HepG2 (cell line): ENCODE data around the gene MAP3K9. TPM values are rescaled to one million over a fixed set of nuclear protein-coding genes. Genes with fewer than 3 reads are reported as not detected.

Experiments
- DNMT1 ChIP-seq: sonication (generic); formaldehyde crosslinking; IDR thresholded peaks from 2 replicates; pipeline ENCODE4 v1.5.1; 2020; ENCODE audit warnings: mild to moderate bottlenecking, missing genetic modification reagents
- FOXP1 ChIP-seq, 2 experiments: fragments of 450-650 bp in 1 of 2; IDR thresholded peaks; 2 replicates each; pipeline ENCODE4 v1.6.1; 2017 to 2018; ENCODE audit warnings: antibody characterized with exemption in 1 of 2
- PAWR ChIP-seq: sonication (generic); formaldehyde crosslinking; IDR thresholded peaks from 2 replicates; pipeline ENCODE4 v1.4.0; 2020; ENCODE audit warnings: missing genetic modification reagents, mild to moderate bottlenecking, borderline replicate concordance
- RFXANK ChIP-seq: IDR thresholded peaks from 2 replicates; pipeline ENCODE4 v1.6.1; 2016
- SSRP1 ChIP-seq: IDR thresholded peaks from 2 replicates; pipeline ENCODE4 v1.6.1; 2016; ENCODE audit warnings: control low read depth
- ZBTB7A ChIP-seq: sonication (generic); formaldehyde crosslinking; IDR thresholded peaks from 2 replicates; pipeline ENCODE4 v1.8.0; 2022; ENCODE audit warnings: mild to moderate bottlenecking, missing genetic modification reagents
- ZNF282 ChIP-seq: fragments of 450-650 bp; IDR thresholded peaks from 2 replicates; pipeline ENCODE4 v1.6.1; 2018; ENCODE audit not compliant: partially characterized antibody
- ZNF317 ChIP-seq: sonication (generic); formaldehyde crosslinking; IDR thresholded peaks from 2 replicates; pipeline ENCODE4 v1.5.0; 2020; ENCODE audit warnings: mild to moderate bottlenecking, missing genetic modification reagents
- ZNF335 ChIP-seq: sonication (generic); formaldehyde crosslinking; IDR thresholded peaks from 2 replicates; pipeline ENCODE4 v1.4.0; 2020; ENCODE audit warnings: missing genetic modification reagents
- ZNF768 ChIP-seq: sonication (generic); formaldehyde crosslinking; IDR thresholded peaks from 2 replicates; pipeline ENCODE4 v1.4.0; 2020; ENCODE audit warnings: missing genetic modification reagents
- polyA plus RNA-seq, 8 experiments: library from polyadenylated mRNA; depleted of rRNA in 3 of 8; stranded (reverse) in 7 of 8; unstranded in 1 of 8; fragments of >200 nt; fragmentation: Illumina TruSeq in 4 of 8; extraction: Trizol in 4 of 8; gene quantifications; 2 replicates each; pipeline versions ENCODE4 v1.2.1 to v1.2.3, GENCODE V29; 2011 to 2016; ENCODE audit warnings: low read depth in 4 of 8, missing spikeins in 1 of 8, mixed read lengths in 1 of 8; ENCODE audit not compliant: insufficient read depth in 1 of 8
- total RNA-seq, 5 experiments: library from RNA; depleted of rRNA; stranded (reverse); fragments of >200 nt; fragmentation: Illumina TruSeq; extraction: Trizol; gene quantifications; 2 replicates each; pipeline ENCODE4 v1.2.3, GENCODE V29; 2016; ENCODE audit warnings: low read depth in 1 of 5
- TF ChIP-seq, protein P1 (sequence below), 2 experiments: sonication (generic) in 1 of 2; formaldehyde crosslinking in 1 of 2; IDR thresholded peaks; 2 replicates each; pipeline versions ENCODE4 v1.5.1 to v1.6.1; 2011 to 2020; ENCODE audit warnings: borderline replicate concordance in 1 of 2, low read depth in 1 of 2, low read length in 1 of 2, mild to moderate bottlenecking in 1 of 2, missing genetic modification reagents in 1 of 2, moderate library complexity in 1 of 2
- TF ChIP-seq, protein P2 (sequence below): sonication (generic); formaldehyde crosslinking; IDR thresholded peaks from 2 replicates; pipeline ENCODE4 v1.5.1; 2020; ENCODE audit warnings: missing genetic modification reagents, mild to moderate bottlenecking, borderline replicate concordance
- TF ChIP-seq, protein P3 (sequence below): sonication (generic); formaldehyde crosslinking; IDR thresholded peaks from 2 replicates; pipeline ENCODE4 v1.5.0; 2020; ENCODE audit warnings: mild to moderate bottlenecking, missing genetic modification reagents, borderline replicate concordance
- TF ChIP-seq, protein P4 (sequence below): sonication (generic); formaldehyde crosslinking; IDR thresholded peaks from 2 replicates; pipeline ENCODE4 v1.4.0; 2020; ENCODE audit warnings: missing genetic modification reagents; ENCODE audit errors: not compliant biosample characterization

MAP3K9 gene
- total and polyA plus RNA-seq, 2 of the 13 experiments (the other 11 are each of a cell fraction or from before 2014, with no cell fraction given) = 4.3 to 4.5 TPM

DNA sequence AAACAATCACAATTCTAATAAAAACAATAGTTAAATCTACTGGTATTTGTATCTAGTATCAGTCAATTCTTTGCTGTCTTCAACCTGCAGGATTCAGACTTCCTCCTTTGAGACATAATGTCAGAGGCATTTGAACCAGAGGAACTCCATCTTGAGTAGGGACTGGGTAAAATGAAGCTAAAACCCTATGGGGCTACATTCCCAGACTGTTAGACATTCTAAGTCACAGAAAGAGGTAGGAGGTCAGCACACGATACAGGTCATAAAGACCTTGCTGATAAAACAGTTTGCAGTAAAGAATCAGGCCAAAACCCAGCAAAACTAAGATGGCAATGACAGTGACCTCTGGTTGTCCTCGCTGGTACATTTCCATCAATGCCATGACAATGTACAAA lies 48.2 kb upstream of the MAP3K9 start (continued):
- TF ChIP-seq, protein P1, sequence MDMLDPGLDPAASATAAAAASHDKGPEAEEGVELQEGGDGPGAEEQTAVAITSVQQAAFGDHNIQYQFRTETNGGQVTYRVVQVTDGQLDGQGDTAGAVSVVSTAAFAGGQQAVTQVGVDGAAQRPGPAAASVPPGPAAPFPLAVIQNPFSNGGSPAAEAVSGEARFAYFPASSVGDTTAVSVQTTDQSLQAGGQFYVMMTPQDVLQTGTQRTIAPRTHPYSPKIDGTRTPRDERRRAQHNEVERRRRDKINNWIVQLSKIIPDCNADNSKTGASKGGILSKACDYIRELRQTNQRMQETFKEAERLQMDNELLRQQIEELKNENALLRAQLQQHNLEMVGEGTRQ (IDR thresholded peaks at IDR 0.05; ENCODE audit: low read depth, low read length) = no peak
- TF ChIP-seq, protein P1 (CRISPR knock-in tag; IDR thresholded peaks at IDR 0.05; ENCODE audit: borderline replicate concordance) = no peak
- no peak for TF ChIP-seq ZNF282
- TF ChIP-seq ZNF317 = no peak
- TF ChIP-seq, protein P2, sequence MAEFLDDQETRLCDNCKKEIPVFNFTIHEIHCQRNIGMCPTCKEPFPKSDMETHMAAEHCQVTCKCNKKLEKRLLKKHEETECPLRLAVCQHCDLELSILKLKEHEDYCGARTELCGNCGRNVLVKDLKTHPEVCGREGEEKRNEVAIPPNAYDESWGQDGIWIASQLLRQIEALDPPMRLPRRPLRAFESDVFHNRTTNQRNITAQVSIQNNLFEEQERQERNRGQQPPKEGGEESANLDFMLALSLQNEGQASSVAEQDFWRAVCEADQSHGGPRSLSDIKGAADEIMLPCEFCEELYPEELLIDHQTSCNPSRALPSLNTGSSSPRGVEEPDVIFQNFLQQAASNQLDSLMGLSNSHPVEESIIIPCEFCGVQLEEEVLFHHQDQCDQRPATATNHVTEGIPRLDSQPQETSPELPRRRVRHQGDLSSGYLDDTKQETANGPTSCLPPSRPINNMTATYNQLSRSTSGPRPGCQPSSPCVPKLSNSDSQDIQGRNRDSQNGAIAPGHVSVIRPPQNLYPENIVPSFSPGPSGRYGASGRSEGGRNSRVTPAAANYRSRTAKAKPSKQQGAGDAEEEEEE (CRISPR knock-in tag) = no peak
- no peak for TF ChIP-seq ZBTB7A (CRISPR knock-in tag)
- no peak for TF ChIP-seq ZNF335 (CRISPR knock-in tag)
- TF ChIP-seq ZNF768 (CRISPR knock-in tag) = no peak
- TF ChIP-seq DNMT1 (CRISPR knock-in tag) = no peak
- TF ChIP-seq PAWR = no peak
- TF ChIP-seq SSRP1 (CRISPR knock-in tag) = no peak
- no peak for TF ChIP-seq FOXP1 (IDR thresholded peaks at IDR 0.05)
- no peak for TF ChIP-seq FOXP1 (CRISPR knock-in tag; IDR thresholded peaks at IDR 0.05)
- TF ChIP-seq RFXANK (CRISPR knock-in tag) = no peak
- TF ChIP-seq, protein P3, sequence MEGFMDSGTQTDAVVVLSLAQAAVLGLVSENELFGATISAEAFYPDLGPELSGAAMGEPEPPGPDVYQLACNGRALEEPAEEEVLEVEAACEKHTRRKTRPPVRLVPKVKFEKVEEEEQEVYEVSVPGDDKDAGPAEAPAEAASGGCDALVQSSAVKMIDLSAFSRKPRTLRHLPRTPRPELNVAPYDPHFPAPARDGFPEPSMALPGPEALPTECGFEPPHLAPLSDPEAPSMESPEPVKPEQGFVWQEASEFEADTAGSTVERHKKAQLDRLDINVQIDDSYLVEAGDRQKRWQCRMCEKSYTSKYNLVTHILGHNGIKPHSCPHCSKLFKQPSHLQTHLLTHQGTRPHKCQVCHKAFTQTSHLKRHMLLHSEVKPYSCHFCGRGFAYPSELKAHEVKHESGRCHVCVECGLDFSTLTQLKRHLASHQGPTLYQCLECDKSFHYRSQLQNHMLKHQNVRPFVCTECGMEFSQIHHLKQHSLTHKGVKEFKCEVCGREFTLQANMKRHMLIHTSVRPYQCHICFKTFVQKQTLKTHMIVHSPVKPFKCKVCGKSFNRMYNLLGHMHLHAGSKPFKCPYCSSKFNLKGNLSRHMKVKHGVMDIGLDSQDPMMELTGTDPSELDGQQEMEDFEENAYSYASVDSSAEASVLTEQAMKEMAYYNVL (CRISPR knock-in tag) = no peak
- TF ChIP-seq, protein P4, sequence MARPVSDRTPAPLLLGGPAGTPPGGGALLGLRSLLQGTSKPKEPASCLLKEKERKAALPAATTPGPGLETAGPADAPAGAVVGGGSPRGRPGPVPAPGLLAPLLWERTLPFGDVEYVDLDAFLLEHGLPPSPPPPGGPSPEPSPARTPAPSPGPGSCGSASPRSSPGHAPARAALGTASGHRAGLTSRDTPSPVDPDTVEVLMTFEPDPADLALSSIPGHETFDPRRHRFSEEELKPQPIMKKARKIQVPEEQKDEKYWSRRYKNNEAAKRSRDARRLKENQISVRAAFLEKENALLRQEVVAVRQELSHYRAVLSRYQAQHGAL = no peak
